Measurements from ENCODE around the gene SUPT5H. TPM values are rescaled to one million over a fixed set of nuclear protein-coding genes. Genes with fewer than 3 reads are reported as not detected.

Gene SUPT5H
- total RNA-seq, 1 donor from 2014 or later = 200 TPM

- POLR2A ChIA-PET = no interaction called here
- H3K4me3 Mint-ChIP-seq = no peak overlapping the region
- DNase-seq (no peak), ATAC-seq (ENCODE audit: low read depth) (no peak)
- H3K27ac Mint-ChIP-seq = no peak overlapping the region
- H3K9me3 Mint-ChIP-seq = no peaks in the 10 kb centered on the region
- H3K4me1 Mint-ChIP-seq = peaks cover 17% of the 10 kb centered on the region
- peaks cover 30% of the 10 kb centered on the region for H3K27me3 Mint-ChIP-seq
- CTCF ChIA-PET = interaction anchor here (1.4 kb wide), 1 partner anchor 45 kb away, joined by 3 read pairs; no protein-coding TSS in a partner anchor
- no peaks in the 10 kb centered on the region for H3K36me3 Mint-ChIP-seq (ENCODE audit: low read depth)
- intact Hi-C loops (cut with micrococcal nuclease) = no loop called here
- TF ChIP-seq CTCF (IDR thresholded peaks at IDR 0.05) = no peak
These were observed 73.6 kb downstream of the SUPT5H start for GRCh38 chr19:39518975-39519374.

- TF ChIP-seq CTCF (IDR thresholded peaks at IDR 0.05) = no peak
- no peaks in the 10 kb centered on the region for H3K36me3 Mint-ChIP-seq (ENCODE audit: low read depth)
- peaks cover 6% of the 10 kb centered on the region for H3K4me1 Mint-ChIP-seq
- H3K4me3 Mint-ChIP-seq = no peak overlapping the region
- H3K27me3 Mint-ChIP-seq = peaks cover 20% of the 10 kb centered on the region
- ChIA-PET POLR2A (no interaction called here), CTCF (no interaction called here)
- ATAC-seq (ENCODE audit: low read depth) = no peak
- no peak for DNase-seq
- intact Hi-C loops (cut with micrococcal nuclease) = no loop called here
- no peaks in the 10 kb centered on the region for H3K9me3 Mint-ChIP-seq
- H3K27ac Mint-ChIP-seq = no peak overlapping the region
These were observed 75.4 kb downstream of the SUPT5H start for GRCh38 chr19:39520541-39521484.

- Mint-ChIP-seq H3K27ac (no peak overlapping the region), H3K4me3 (no peak overlapping the region), H3K27me3 (no peaks in the 10 kb centered on the region), H3K36me3 (ENCODE audit: low read depth) (peaks cover 5% of the 10 kb centered on the region), H3K9me3 (no peaks in the 10 kb centered on the region), H3K4me1 (no peaks in the 10 kb centered on the region)
- ChIA-PET CTCF (interaction anchor here (0.8 to 1.7 kb wide), 3 partner anchors 13 to 84 kb away, joined by 3 read pairs; no protein-coding TSS in a partner anchor), POLR2A (interaction anchor here (0.6 to 1.1 kb wide), 4 partner anchors 33 to 1059 kb away, joined by 3 to 4 read pairs (median 4); partner anchors contain the start of gene RPS16)
- intact Hi-C loops (cut with micrococcal nuclease) = no loop called here
- TF ChIP-seq CTCF (IDR thresholded peaks at IDR 0.05) = no peak
- ATAC-seq (ENCODE audit: low read depth) (no peak), DNase-seq (no peak)
These were observed 79.1 kb downstream of the SUPT5H start for GRCh38 chr19:39524495-39524894.

- no peak overlapping the region for H3K4me3 Mint-ChIP-seq
- POLR2A ChIA-PET = interaction anchor here (0.7 kb wide), 1 partner anchor 32 kb away, joined by 3 read pairs; no protein-coding TSS in a partner anchor
- TF ChIP-seq CTCF (IDR thresholded peaks at IDR 0.05) = no peak
- peaks cover 5% of the 10 kb centered on the region for H3K36me3 Mint-ChIP-seq (ENCODE audit: low read depth)
- intact Hi-C loops (cut with micrococcal nuclease) = no loop called here
- DNase-seq (no peak), ATAC-seq (ENCODE audit: low read depth) (no peak)
- no peaks in the 10 kb centered on the region for H3K4me1 Mint-ChIP-seq
- no peaks in the 10 kb centered on the region for H3K27me3 Mint-ChIP-seq
- CTCF ChIA-PET = interaction anchor here (1.0 to 1.7 kb wide), 3 partner anchors 14 to 22 kb away, joined by 3 read pairs; no protein-coding TSS in a partner anchor
- no peak overlapping the region for H3K27ac Mint-ChIP-seq
- no peaks in the 10 kb centered on the region for H3K9me3 Mint-ChIP-seq
These were observed 79.8 kb downstream of the SUPT5H start for GRCh38 chr19:39525205-39525604.

Other genes with a start within 250 kb of the SUPT5H start
- gene NCCRP1, start 248.6 kb upstream of the SUPT5H start, total RNA-seq = not detected in 2 replicates
- not detected in 2 replicates for gene SYCN, start 241.3 kb upstream of the SUPT5H start, total RNA-seq
- gene IFNL3, start 200.6 kb upstream of the SUPT5H start, total RNA-seq = not detected in 2 replicates
- gene IFNL4, start 196.7 kb upstream of the SUPT5H start, total RNA-seq = not detected in 2 replicates
- gene IFNL2, start 177.2 kb upstream of the SUPT5H start, total RNA-seq = not detected in 2 replicates
- not detected in 2 replicates for gene IFNL1, start 149.2 kb upstream of the SUPT5H start, total RNA-seq
- gene LRFN1, start 124.7 kb upstream of the SUPT5H start, total RNA-seq = 0.58 and 0.71 TPM in 2 replicates
- gene GMFG, start 109.5 kb upstream of the SUPT5H start, total RNA-seq = 149 and 168 TPM in 2 replicates
- 53.0 and 60.7 TPM in 2 replicates for gene SAMD4B, start 103.2 kb upstream of the SUPT5H start, total RNA-seq
- gene PAF1, start 54.5 kb upstream of the SUPT5H start, total RNA-seq = 50.3 and 52.4 TPM in 2 replicates
- 38.0 and 39.0 TPM in 2 replicates for gene MED29, start 54.2 kb upstream of the SUPT5H start, total RNA-seq
- 167 and 206 TPM in 2 replicates for gene ZFP36, start 38.7 kb upstream of the SUPT5H start, total RNA-seq
- gene PLEKHG2, start 32.9 kb upstream of the SUPT5H start, total RNA-seq = 111 and 125 TPM in 2 replicates
- 4,002 and 4,656 TPM in 2 replicates for gene RPS16, start 9.6 kb upstream of the SUPT5H start, total RNA-seq
- gene TIMM50, start 35.3 kb downstream of the SUPT5H start, total RNA-seq = 63.8 and 68.9 TPM in 2 replicates
- 0.53 and 0.73 TPM in 2 replicates for gene DLL3, start 53.4 kb downstream of the SUPT5H start, total RNA-seq
- gene SELENOV, start 69.6 kb downstream of the SUPT5H start, total RNA-seq = not detected in 2 replicates
- gene EID2B, start 87.3 kb downstream of the SUPT5H start, total RNA-seq = 3.3 and 4.0 TPM in 2 replicates
- gene EID2, start 94.6 kb downstream of the SUPT5H start, total RNA-seq = 11.4 and 11.5 TPM in 2 replicates
- not detected in 2 replicates for gene LGALS13, start 156.9 kb downstream of the SUPT5H start, total RNA-seq
- not detected in 2 replicates for gene LGALS16, start 210.3 kb downstream of the SUPT5H start, total RNA-seq